Peyer's patch (tissue), 4 donors: Measurements from ENCODE around the gene TSSK2.

Experiments used
- CTCF ChIP-seq, 6 experiments: fragments of 450-650 bp in 4 of 6; fragments of 200-600 bp in 2 of 6; sonication (generic) in 1 of 6; IDR thresholded peaks; one replicate each; pipeline ENCODE4 v1.5.1; 2017 to 2019; ENCODE audit warnings: antibody characterized with exemption in 6 of 6, mild to moderate bottlenecking in 3 of 6, moderate library complexity in 1 of 6
- POLR2A ChIP-seq, 2 donors: fragments of 450-650 bp; IDR thresholded peaks; one replicate each; pipeline ENCODE4 v1.5.1; 2017; ENCODE audit warnings: antibody characterized with exemption in 2 of 2, mild to moderate bottlenecking in 2 of 2, moderate library complexity in 2 of 2

- TF ChIP-seq CTCF (IDR thresholded peaks at IDR 0.05) (peak in 1 of 6 experiments; percentile 6), POLR2A (IDR thresholded peaks at IDR 0.05) (no peak)
Observed at GRCh38 chr22:19115628-19116027, 15.5 kb upstream of the TSSK2 start.
